Upper lobe of left lung (tissue), 4 donors: ENCODE results near the gene NRSN1.

ENCODE experiments used
- CTCF ChIP-seq, 6 experiments: fragments of 450-650 bp in 4 of 6; fragments of 200-600 bp in 2 of 6; sonication (generic) in 2 of 6; IDR thresholded peaks; one replicate each; pipeline ENCODE4 v1.5.1; 2016 to 2019; ENCODE audit warnings: antibody characterized with exemption in 6 of 6
- POLR2AphosphoS5 ChIP-seq, 2 donors: sonication (generic); formaldehyde crosslinking; IDR thresholded peaks; one replicate each; pipeline ENCODE4 v1.5.1; 2017; ENCODE audit warnings: antibody characterized with exemption in 2 of 2

- TF ChIP-seq CTCF (IDR thresholded peaks at IDR 0.05) (no peak), POLR2AphosphoS5 (IDR thresholded peaks at IDR 0.05) (no peak)
Measured at GRCh38 chr6:24089736-24090135, 36.3 kb upstream of the NRSN1 start.
